Neural crest cell (in vitro differentiated cells): Measurements from ENCODE around the gene PANK4. TPM values are rescaled to one million over a fixed set of nuclear protein-coding genes. Genes with fewer than 3 reads are reported as not detected.

Source experiments
- DNase-seq: peaks from one replicate; pipeline ENCODE4 v3.0.0; 2021; ENCODE audit warnings: low read depth, mixed read lengths, low spot score
- H3K27ac Mint-ChIP-seq: one replicate; pipeline ENCODE4 v1.8.0; 2021; ENCODE audit warnings: mild to moderate bottlenecking, mixed read lengths; ENCODE audit not compliant: unreplicated experiment
- H3K27me3 Mint-ChIP-seq: 2 replicates; pipeline ENCODE4 v1.8.0; 2021; ENCODE audit warnings: low read depth, mild to moderate bottlenecking, mixed read lengths
- H3K36me3 Mint-ChIP-seq: 2 replicates; pipeline ENCODE4 v1.8.0; 2021; ENCODE audit warnings: low read depth, mild to moderate bottlenecking, mixed read lengths
- H3K4me1 Mint-ChIP-seq: 2 replicates; pipeline ENCODE4 v1.8.0; 2021; ENCODE audit warnings: mixed read lengths
- H3K4me3 Mint-ChIP-seq: one replicate; pipeline ENCODE4 v1.8.0; 2021; ENCODE audit warnings: mild to moderate bottlenecking, mixed read lengths
- H3K9me3 Mint-ChIP-seq: 2 replicates; pipeline ENCODE4 v1.8.0; 2021; ENCODE audit warnings: mixed read lengths
- CTCF ChIP-seq: fragments of 200-600 bp; sonication (generic); conservative IDR thresholded peaks from 2 replicates; pipeline ENCODE4 v1.5.0; 2021; ENCODE audit warnings: antibody characterized with exemption, mild to moderate bottlenecking
- total RNA-seq: library from RNA; stranded (reverse); gene quantifications from 2 replicates; pipeline ENCODE4 v1.2.1, GENCODE V29; 2021

Gene PANK4
- total RNA-seq, 1 donor from 2014 or later = 65.5 TPM

- peak overlapping the region; percentile 34 for H3K4me3 Mint-ChIP-seq
- H3K4me1 Mint-ChIP-seq = no peaks in the 10 kb centered on the region
- TF ChIP-seq CTCF = no peak
- no peak overlapping the region for H3K27ac Mint-ChIP-seq
- peaks cover 2% of the 10 kb centered on the region for H3K36me3 Mint-ChIP-seq
- no peaks in the 10 kb centered on the region for H3K9me3 Mint-ChIP-seq
- no peaks in the 10 kb centered on the region for H3K27me3 Mint-ChIP-seq
- no peak for DNase-seq
Observed at GRCh38 chr1:2506901-2507565, 19.4 kb downstream of the PANK4 start.

GRCh38 chr1:2506007-2506860 is 20.2 kb downstream of the PANK4 start:
- H3K27ac Mint-ChIP-seq = no peak overlapping the region

GRCh38 chr1:2505461-2505994 is 20.9 kb downstream of the PANK4 start:
- TF ChIP-seq CTCF = no peak
- H3K36me3 Mint-ChIP-seq = peaks cover 2% of the 10 kb centered on the region

More at GRCh38 chr1:2506007-2506860, 20.2 kb downstream of the PANK4 start:
- Mint-ChIP-seq H3K4me1 (no peaks in the 10 kb centered on the region), H3K4me3 (no peak overlapping the region), H3K9me3 (no peaks in the 10 kb centered on the region), H3K36me3 (peaks cover 2% of the 10 kb centered on the region), H3K27me3 (no peaks in the 10 kb centered on the region)
- no peak for TF ChIP-seq CTCF
- no peak for DNase-seq

GRCh38 chr1:2504949-2505272 is 21.5 kb downstream of the PANK4 start:
- no peaks in the 10 kb centered on the region for H3K4me1 Mint-ChIP-seq
- DNase-seq = no peak
- H3K27me3 Mint-ChIP-seq = no peaks in the 10 kb centered on the region
- no peak overlapping the region for H3K4me3 Mint-ChIP-seq
- peaks cover 2% of the 10 kb centered on the region for H3K36me3 Mint-ChIP-seq
- no peak overlapping the region for H3K27ac Mint-ChIP-seq
- H3K9me3 Mint-ChIP-seq = no peaks in the 10 kb centered on the region
- TF ChIP-seq CTCF = no peak

More at GRCh38 chr1:2505461-2505994, 20.9 kb downstream of the PANK4 start:
- Mint-ChIP-seq H3K27ac (no peak overlapping the region), H3K27me3 (no peaks in the 10 kb centered on the region), H3K9me3 (no peaks in the 10 kb centered on the region), H3K4me1 (no peaks in the 10 kb centered on the region), H3K4me3 (peak overlapping the region; percentile 44)
- DNase-seq = no peak

- no peaks in the 10 kb centered on the region for H3K27me3 Mint-ChIP-seq
- H3K36me3 Mint-ChIP-seq = peaks cover 2% of the 10 kb centered on the region
- no peaks in the 10 kb centered on the region for H3K9me3 Mint-ChIP-seq
- no peaks in the 10 kb centered on the region for H3K4me1 Mint-ChIP-seq
- H3K27ac Mint-ChIP-seq = no peak overlapping the region
- no peak for DNase-seq
- TF ChIP-seq CTCF = no peak
- H3K4me3 Mint-ChIP-seq = no peak overlapping the region
Observed at GRCh38 chr1:2504225-2504948, 22.0 kb downstream of the PANK4 start.
